ENCODE data around the gene TRPC1. TPM values are rescaled to one million over a fixed set of nuclear protein-coding genes. Genes with fewer than 3 reads are reported as not detected.
"Not testable (repeated sequence)": the region's sequence is repeated elsewhere in the genome, so short reads cannot be mapped to it uniquely, and the experiment has no call there.

Gene TRPC1
- total and polyA plus RNA-seq, 8 donors = 0.57 to 5.0 (median 1.5) TPM

DNA sequence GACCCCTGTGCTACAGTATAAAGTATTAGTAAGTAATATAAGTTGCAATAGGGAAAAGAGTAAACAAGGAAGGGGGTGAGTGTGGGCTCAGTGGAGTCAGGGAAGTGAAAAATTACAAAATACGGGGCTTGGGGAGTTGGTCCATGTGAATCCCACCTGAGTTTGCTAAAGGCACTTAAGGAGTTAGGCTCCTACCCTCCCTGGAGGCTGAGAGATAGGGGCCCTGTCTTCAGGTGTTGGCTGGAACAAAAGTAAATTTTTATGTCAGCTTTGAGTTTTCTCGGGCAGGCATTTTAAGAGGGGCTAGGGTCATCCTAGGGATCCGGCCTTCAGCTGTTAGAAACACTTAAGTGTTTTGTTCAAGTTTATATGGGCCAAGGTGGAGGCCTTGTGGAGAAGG is 8.2 kb downstream of the TRPC1 start:
- intact Hi-C loops (cut with DNase I) = no loop called here
- Histone ChIP-seq H3K27me3 (no peaks in the 10 kb centered on the region), H3K4me1 (no peaks in the 10 kb centered on the region), H3K9me3 (no peaks in the 10 kb centered on the region), H3K4me3 (no peak overlapping the region), H3K36me3 (no peaks in the 10 kb centered on the region), H3K27ac (no peak overlapping the region)
- no peak for TF ChIP-seq CTCF (IDR thresholded peaks at IDR 0.05)
- ATAC-seq (no peak), DNase-seq (no peak), FAIRE-seq (no peak)
- WGBS, 2 donors = 89 to 96% methylated on average over 3 of the region's 3 CpGs

- H3K27me3 ChIP-seq = no peaks in the 10 kb centered on the region
- H3K27ac ChIP-seq = no peak overlapping the region
- H3K9me3 ChIP-seq = no peaks in the 10 kb centered on the region
- WGBS, 2 donors = 80 to 94% methylated on average over 2 of the region's 2 CpGs
- no peaks in the 10 kb centered on the region for H3K36me3 ChIP-seq
- FAIRE-seq (no peak), ATAC-seq (no peak), DNase-seq (no peak)
- no peak overlapping the region for H3K4me3 ChIP-seq
- H3K4me1 ChIP-seq = no peaks in the 10 kb centered on the region
- TF ChIP-seq CTCF (IDR thresholded peaks at IDR 0.05) = no peak
- intact Hi-C loops (cut with DNase I) = no loop called here
These were observed 11.0 kb downstream of the TRPC1 start for GRCh38 chr3:142734834-142735233.

DNA sequence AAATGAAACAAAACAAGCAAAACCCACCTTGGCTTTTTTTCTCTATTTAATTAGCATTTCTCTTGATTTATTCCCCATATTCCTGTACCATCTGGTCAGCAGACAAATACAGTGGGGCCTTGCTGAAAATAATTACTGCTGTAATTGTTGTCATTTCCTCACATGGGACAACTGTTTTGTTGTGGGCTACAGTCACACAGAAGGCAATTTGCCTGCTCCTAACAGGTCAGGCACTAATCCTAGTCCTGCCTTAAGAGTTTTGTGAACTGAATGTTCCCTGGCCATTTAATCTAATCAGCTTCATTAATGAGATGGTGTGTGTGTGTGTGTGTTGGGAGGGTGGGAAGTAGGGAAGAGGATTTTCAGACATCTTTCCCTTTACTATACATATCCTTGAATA is 11.6 kb downstream of the TRPC1 start:
- DNase-seq = no peak
- Histone ChIP-seq H3K4me3 (no peak overlapping the region), H3K4me1 (no peaks in the 10 kb centered on the region), H3K36me3 (no peaks in the 10 kb centered on the region), H3K27me3 (no peaks in the 10 kb centered on the region), H3K27ac (no peak overlapping the region), H3K9me3 (no peaks in the 10 kb centered on the region)
- no peak for ATAC-seq
- intact Hi-C loops (cut with DNase I) = no loop called here
- FAIRE-seq = no peak
- TF ChIP-seq CTCF (IDR thresholded peaks at IDR 0.05) = no peak

GRCh38 chr3:142738396-142738795 is 14.6 kb downstream of the TRPC1 start:
- no peaks in the 10 kb centered on the region for H3K27me3 ChIP-seq
- H3K36me3 ChIP-seq = no peaks in the 10 kb centered on the region
- no peak for TF ChIP-seq CTCF (IDR thresholded peaks at IDR 0.05)
- H3K4me1 ChIP-seq = no peaks in the 10 kb centered on the region
- H3K27ac ChIP-seq = no peak overlapping the region
- ATAC-seq (no peak), FAIRE-seq (no peak), DNase-seq (no peak)
- H3K9me3 ChIP-seq = no peaks in the 10 kb centered on the region
- intact Hi-C loops (cut with DNase I) = no loop called here
- H3K4me3 ChIP-seq = no peak overlapping the region

DNA sequence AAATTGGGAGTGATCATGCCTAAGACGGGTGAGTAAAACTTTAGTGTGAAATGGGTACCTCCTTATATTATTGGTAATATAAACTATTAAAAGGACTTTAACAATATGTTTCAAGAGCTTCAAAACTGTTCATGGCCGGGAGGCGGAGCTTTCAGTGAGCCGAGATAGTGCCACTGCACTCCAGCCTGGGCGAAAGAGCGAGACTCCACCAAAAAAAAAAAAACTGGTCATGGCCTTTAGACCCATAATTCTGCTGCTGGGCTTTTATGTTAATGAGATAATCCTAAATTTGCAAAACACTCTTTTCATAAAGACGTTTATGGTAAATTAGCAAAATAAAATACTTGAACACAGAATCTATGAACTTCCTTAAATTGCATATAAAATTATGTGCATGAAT is 22.8 kb downstream of the TRPC1 start:
- Histone ChIP-seq H3K9me3 (no peaks in the 10 kb centered on the region), H3K4me3 (no peak overlapping the region), H3K27ac (no peak overlapping the region), H3K27me3 (no peaks in the 10 kb centered on the region), H3K4me1 (no peaks in the 10 kb centered on the region), H3K36me3 (no peaks in the 10 kb centered on the region)
- 79 to 94% methylated on average over 7 of the region's 7 CpGs for WGBS, 2 donors
- no peak for FAIRE-seq
- no peak for ATAC-seq
- intact Hi-C loops (cut with DNase I) = no loop called here
- no peak for TF ChIP-seq CTCF (IDR thresholded peaks at IDR 0.05)
- DNase-seq = no peak

- not testable (repeated sequence) for H3K4me3 ChIP-seq, ATAC-seq
These were observed 26.7 kb downstream of the TRPC1 start for GRCh38 chr3:142750531-142750930.

GRCh38 chr3:142752605-142753004 is 28.8 kb downstream of the TRPC1 start:
- ATAC-seq; H3K27ac ChIP-seq; FAIRE-seq; intact Hi-C loops (cut with DNase I); DNase-seq; H3K27me3 ChIP-seq; H3K4me1 ChIP-seq; H3K9me3 ChIP-seq; H3K4me3 ChIP-seq; H3K36me3 ChIP-seq: not testable (repeated sequence)
- WGBS, 2 donors = 49 to 59% methylated on average over 4 of the region's 4 CpGs

More at GRCh38 chr3:142750531-142750930, 26.7 kb downstream of the TRPC1 start:
- H3K27ac ChIP-seq; H3K4me1 ChIP-seq; intact Hi-C loops (cut with DNase I); H3K9me3 ChIP-seq; DNase-seq; H3K27me3 ChIP-seq; FAIRE-seq; H3K36me3 ChIP-seq: not testable (repeated sequence)
- WGBS, 2 donors = 88 to 94% methylated on average over 4 of the region's 4 CpGs

All from pancreas (tissue), 10 donors.